SK-N-SH (cell line): ENCODE data around the gene KCNN2. TPM values are rescaled to one million over a fixed set of nuclear protein-coding genes. Genes with fewer than 3 reads are reported as not detected.

Source experiments
- CTCF ChIA-PET: fragments of 300-600, 350-600 bp; formaldehyde crosslinking; extraction: SDS; loops from one replicate; lab custom pipeline; 2021; lab: Yijun Ruan, JAX
- POLR2A ChIA-PET: fragments of 350-600 bp; sonication (Branson Sonifier 250); formaldehyde crosslinking; extraction: SDS; loops from one replicate; lab custom pipeline; 2020; ENCODE audit warnings: antibody characterized with exemption, inconsistent platforms; lab: Yijun Ruan, JAX
- DNase-seq: peaks from one replicate; pipeline ENCODE4 v3.0.0; 2012
- H2AFZ ChIP-seq: fragments of 200-600 bp; sonication (generic); 2 replicates; pipeline ENCODE4 v1.8.1; 2016; ENCODE audit warnings: antibody characterized with exemption, mild to moderate bottlenecking, low read depth
- H3F3A ChIP-seq: fragments of 200-600 bp; sonication (generic); replicated peaks from 2 replicates; pipeline ENCODE3; 2016; ENCODE audit warnings: antibody characterized with exemption, mild to moderate bottlenecking; ENCODE audit not compliant: insufficient read depth
- H3K27ac ChIP-seq, 2 experiments: fragments of 200-500 bp in 1 of 2; fragments of 200-600 bp in 1 of 2; sonication (Bioruptor generic) in 1 of 2; sonication (generic), shearing (Covaris generic) in 1 of 2; 2 replicates each; pipeline versions ENCODE4 v1.5.1 to v1.6.1; 2014 to 2016; ENCODE audit warnings: low read depth in 2 of 2, inconsistent platforms in 1 of 2, low read length in 1 of 2, mild to moderate bottlenecking in 1 of 2, mixed read lengths in 1 of 2
- H3K27me3 ChIP-seq: fragments of 200-600 bp; sonication (generic), shearing (Covaris generic); 2 replicates; pipeline ENCODE4 v1.6.1; 2016; ENCODE audit warnings: mixed run types; ENCODE audit not compliant: insufficient read depth
- H3K36me3 ChIP-seq, 2 experiments: fragments of 200-500 bp in 1 of 2; fragments of 200-600 bp in 1 of 2; sonication (Bioruptor generic) in 1 of 2; sonication (generic) in 1 of 2; replicated peaks in 1 of 2; 2 replicates each; pipeline versions ENCODE3 to v1.5.1; 2014 to 2016; ENCODE audit warnings: low read length in 1 of 2, mild to moderate bottlenecking in 1 of 2; ENCODE audit not compliant: insufficient read depth in 2 of 2, control insufficient read depth in 1 of 2
- H3K4me1 ChIP-seq, 2 experiments: fragments of 200-500 bp in 1 of 2; fragments of 200-600 bp in 1 of 2; sonication (Bioruptor generic) in 1 of 2; sonication (generic), shearing (Covaris generic) in 1 of 2; 2 replicates each; pipeline versions ENCODE4 v1.5.1 to v1.6.1; 2014 to 2016; ENCODE audit warnings: low read depth in 1 of 2, low read length in 1 of 2, mixed run types in 1 of 2; ENCODE audit not compliant: insufficient read depth in 2 of 2, control insufficient read depth in 1 of 2
- H3K4me2 ChIP-seq: fragments of 200-600 bp; sonication (generic), shearing (Covaris generic); 2 replicates; pipeline ENCODE4 v1.6.1; 2017; ENCODE audit warnings: mixed run types
- H3K4me3 ChIP-seq, 2 experiments: fragments of 200-500 bp in 1 of 2; fragments of 200-600 bp in 1 of 2; sonication (Bioruptor generic) in 1 of 2; sonication (generic), shearing (Covaris generic) in 1 of 2; 2 replicates each; pipeline versions ENCODE4 v1.5.1 to v1.8.1; 2014 to 2016; ENCODE audit warnings: low read depth in 2 of 2, inconsistent platforms in 1 of 2, low read length in 1 of 2, mild to moderate bottlenecking in 1 of 2, mixed read lengths in 1 of 2, moderate library complexity in 1 of 2
- H3K79me2 ChIP-seq: fragments of 200-600 bp; sonication (generic); 2 replicates; pipeline ENCODE4 v1.8.1; 2017; ENCODE audit warnings: mild to moderate bottlenecking; ENCODE audit not compliant: insufficient read depth
- H3K9ac ChIP-seq: fragments of 200-600 bp; sonication (generic); 2 replicates; pipeline ENCODE4 v1.6.1; 2017; ENCODE audit warnings: mixed run types
- H3K9me2 ChIP-seq: fragments of 200-600 bp; sonication (generic); 2 replicates; pipeline ENCODE4 v1.6.1; 2017; ENCODE audit warnings: mixed run types
- H3K9me3 ChIP-seq: fragments of 200-600 bp; sonication (generic); 2 replicates; pipeline ENCODE4 v1.6.1; 2017; ENCODE audit warnings: mixed run types, mild to moderate bottlenecking, moderate library complexity
- H4K20me1 ChIP-seq: fragments of 200-600 bp; sonication (generic); 2 replicates; pipeline ENCODE4 v1.6.1; 2017; ENCODE audit warnings: mild to moderate bottlenecking, mixed run types; ENCODE audit not compliant: insufficient read depth
- JUND ChIP-seq: IDR thresholded peaks from 2 replicates; pipeline ENCODE4 v1.4.0; 2012
- NFIC ChIP-seq: IDR thresholded peaks from 2 replicates; pipeline ENCODE4 v1.4.0; 2012; ENCODE audit warnings: borderline replicate concordance
- RAD21 ChIP-seq: IDR thresholded peaks from 2 replicates; pipeline ENCODE4 v1.6.1; 2012; ENCODE audit warnings: mild to moderate bottlenecking, low read length
- RXRA ChIP-seq: IDR thresholded peaks from 2 replicates; pipeline ENCODE4 v1.4.0; 2012; ENCODE audit warnings: low read depth, mild to moderate bottlenecking, borderline replicate concordance
- YY1 ChIP-seq: IDR thresholded peaks from 2 replicates; pipeline ENCODE4 v1.4.0; 2012; ENCODE audit warnings: low read depth, mild to moderate bottlenecking
- WGBS: methylation state at CpG from one replicate; pipeline ENCODE4 v1.1.6; 2017; ENCODE audit warnings: low lambda C conversion rate; 5-methylcytosine and 5-hydroxymethylcytosine counted together
- polyA plus RNA-seq, 3 experiments: library from polyadenylated mRNA; depleted of rRNA; stranded (reverse); fragments of >200 nt; gene quantifications; 2 replicates each; pipeline ENCODE4 v1.2.3, GENCODE V29; 2012
- TF ChIP-seq, protein P1 (sequence below): fragments of 200-600 bp; sonication (generic); IDR thresholded peaks from 2 replicates; pipeline ENCODE4 v1.6.1; 2017; ENCODE audit warnings: antibody characterized with exemption, mild to moderate bottlenecking, moderate library complexity

Gene KCNN2
- polyA plus RNA-seq, 1 of the 3 experiments (the other 2 are of a cell fraction), result not detected

DNA sequence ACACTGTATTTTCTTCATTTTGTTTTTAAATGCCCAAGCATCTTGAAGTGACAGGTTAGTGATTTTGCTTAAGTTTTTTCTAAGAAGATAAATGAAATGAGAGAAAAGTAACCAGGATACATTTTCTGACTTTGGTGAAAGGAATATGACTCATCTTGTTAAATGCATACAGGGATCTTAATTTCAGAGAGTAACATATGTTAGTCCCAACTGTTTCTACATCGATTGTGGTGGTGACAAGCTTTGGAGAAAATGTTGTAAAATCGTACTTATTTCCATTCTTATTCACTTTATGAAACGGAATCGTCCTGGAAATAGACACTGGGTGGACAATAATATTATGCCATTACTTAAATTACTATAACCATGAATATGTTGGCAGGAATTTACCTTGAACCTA, 107.5 kb downstream of the KCNN2 start:
- Histone ChIP-seq H2AFZ (no peak overlapping the region), H3K9ac (no peak overlapping the region), H3K79me2 (no peaks in the 10 kb centered on the region), H3K9me3 (no peaks in the 10 kb centered on the region), H3K9me2 (no peaks in the 10 kb centered on the region), H3K4me1 (no peaks in the 10 kb centered on the region), H3K27ac (no peak overlapping the region), H4K20me1 (no peaks in the 10 kb centered on the region), H3K36me3 (no peaks in the 10 kb centered on the region), H3K4me3 (no peak overlapping the region), H3K4me2 (no peak overlapping the region), H3K27me3 (no peaks in the 10 kb centered on the region), H3F3A (no peaks in the 10 kb centered on the region)
- TF ChIP-seq RAD21, result no peak
- TF ChIP-seq, protein P1, sequence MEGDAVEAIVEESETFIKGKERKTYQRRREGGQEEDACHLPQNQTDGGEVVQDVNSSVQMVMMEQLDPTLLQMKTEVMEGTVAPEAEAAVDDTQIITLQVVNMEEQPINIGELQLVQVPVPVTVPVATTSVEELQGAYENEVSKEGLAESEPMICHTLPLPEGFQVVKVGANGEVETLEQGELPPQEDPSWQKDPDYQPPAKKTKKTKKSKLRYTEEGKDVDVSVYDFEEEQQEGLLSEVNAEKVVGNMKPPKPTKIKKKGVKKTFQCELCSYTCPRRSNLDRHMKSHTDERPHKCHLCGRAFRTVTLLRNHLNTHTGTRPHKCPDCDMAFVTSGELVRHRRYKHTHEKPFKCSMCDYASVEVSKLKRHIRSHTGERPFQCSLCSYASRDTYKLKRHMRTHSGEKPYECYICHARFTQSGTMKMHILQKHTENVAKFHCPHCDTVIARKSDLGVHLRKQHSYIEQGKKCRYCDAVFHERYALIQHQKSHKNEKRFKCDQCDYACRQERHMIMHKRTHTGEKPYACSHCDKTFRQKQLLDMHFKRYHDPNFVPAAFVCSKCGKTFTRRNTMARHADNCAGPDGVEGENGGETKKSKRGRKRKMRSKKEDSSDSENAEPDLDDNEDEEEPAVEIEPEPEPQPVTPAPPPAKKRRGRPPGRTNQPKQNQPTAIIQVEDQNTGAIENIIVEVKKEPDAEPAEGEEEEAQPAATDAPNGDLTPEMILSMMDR, result no peak
- WGBS, result 3% methylated on average over 4 of the region's 4 CpGs
- no peak for DNase-seq
- CTCF ChIA-PET, result interaction anchor here (1.4 kb wide), 1 partner anchor 368 kb away, joined by 3 read pairs; no protein-coding TSS in a partner anchor
- POLR2A ChIA-PET, result no interaction called here

DNA sequence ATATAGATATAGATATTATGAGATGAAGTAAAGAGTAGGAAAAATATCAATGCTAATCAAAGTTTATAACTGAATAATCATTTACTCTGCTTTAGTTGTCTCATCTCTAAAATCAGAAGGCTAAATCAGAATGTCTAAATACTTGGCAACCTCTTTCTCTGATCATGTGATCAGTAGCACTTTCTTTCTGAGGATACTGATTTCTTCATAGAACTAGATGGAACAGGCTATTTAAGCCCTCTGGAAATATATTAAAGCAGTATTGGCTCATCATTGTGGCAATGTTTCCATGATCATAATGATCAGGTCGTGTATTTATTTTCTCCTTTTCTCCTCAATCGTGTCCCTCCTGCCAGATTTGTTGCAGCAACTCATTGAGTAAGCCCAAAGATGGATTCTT, 109.7 kb downstream of the KCNN2 start:
- ChIA-PET CTCF (no interaction called here), POLR2A (no interaction called here)
- Histone ChIP-seq H3K79me2 (no peaks in the 10 kb centered on the region), H3K9me2 (no peaks in the 10 kb centered on the region), H2AFZ (no peak overlapping the region), H3K27ac (no peak overlapping the region), H3K27me3 (no peaks in the 10 kb centered on the region), H3K4me2 (no peak overlapping the region), H3F3A (no peaks in the 10 kb centered on the region), H3K9me3 (no peaks in the 10 kb centered on the region), H3K9ac (no peak overlapping the region), H4K20me1 (no peaks in the 10 kb centered on the region), H3K36me3 (no peaks in the 10 kb centered on the region), H3K4me1 (no peaks in the 10 kb centered on the region), H3K4me3 (no peak overlapping the region)
- 0% methylated on average over 2 of the region's 2 CpGs for WGBS
- DNase-seq, result no peak
- TF ChIP-seq NFIC, result no peak
- no peak for TF ChIP-seq YY1
- TF ChIP-seq, all 33 proteins: peak for 0

GRCh38 chr5:114473541-114473940, 111.7 kb downstream of the KCNN2 start:
- H3K27me3 ChIP-seq, result no peaks in the 10 kb centered on the region
- H3K9me2 ChIP-seq, result no peaks in the 10 kb centered on the region
- WGBS, result 10% methylated on average over 2 of the region's 2 CpGs
- H3K4me2 ChIP-seq, result no peak overlapping the region
- no peaks in the 10 kb centered on the region for H3K36me3 ChIP-seq
- no peak for DNase-seq
- no peaks in the 10 kb centered on the region for H3K79me2 ChIP-seq
- no peak overlapping the region for H3K4me3 ChIP-seq
- no peaks in the 10 kb centered on the region for H3K4me1 ChIP-seq
- TF ChIP-seq RXRA (no peak), JUND (no peak)
- H3F3A ChIP-seq, result no peaks in the 10 kb centered on the region
- CTCF ChIA-PET, result no interaction called here
- no peak overlapping the region for H2AFZ ChIP-seq
- POLR2A ChIA-PET, result no interaction called here
- H4K20me1 ChIP-seq, result no peaks in the 10 kb centered on the region
- H3K9me3 ChIP-seq, result no peaks in the 10 kb centered on the region
- H3K27ac ChIP-seq, result no peak overlapping the region
- H3K9ac ChIP-seq, result no peak overlapping the region
